B cell (primary cell): ENCODE measurements around the gene RABGAP1L. TPM values are rescaled to one million over a fixed set of nuclear protein-coding genes. Genes with fewer than 3 reads are reported as not detected.
A peak's percentile ranks its signal among the peaks of the same experiment; 100 is the strongest.

ENCODE experiments used
- ATAC-seq: fragments of 200-7000 bp; cut with Tn5 transposase; one replicate; pipeline ENCODE4 v1.10.0; 2021; ENCODE audit warnings: low read depth, mild to moderate bottlenecking, moderate number of reproducible peaks, moderate library complexity
- CTCF ChIA-PET: fragments of 350-600 bp; sonication (Branson Sonifier 250); formaldehyde crosslinking; loops from one replicate; lab custom pipeline; 2021; ENCODE audit warnings: antibody characterized with exemption, inconsistent platforms; lab: Charles Lee
- POLR2A ChIA-PET: fragments of 350-600 bp; sonication (Branson Sonifier 250); formaldehyde crosslinking; loops from one replicate; lab custom pipeline; 2021; ENCODE audit warnings: antibody characterized with exemption; lab: Charles Lee
- DNase-seq: peaks from one replicate; pipeline ENCODE4 v3.0.0; 2013
- H2AFZ ChIP-seq: 2 replicates; pipeline ENCODE4 v1.6.1; 2012; ENCODE audit warnings: mild to moderate bottlenecking, low read depth, low read length; ENCODE audit not compliant: insufficient read depth, poor library complexity, severe bottlenecking
- H3K27ac ChIP-seq, 2 donors: 1 replicate in 1 of 2; 2 replicates in 1 of 2; pipeline ENCODE4 v1.5.1; 2012 to 2013; ENCODE audit warnings: low read length in 2 of 2, mild to moderate bottlenecking in 2 of 2, moderate library complexity in 1 of 2
- H3K27me3 ChIP-seq, 4 experiments: fragments of 200-600 bp in 1 of 4; sonication (generic) in 1 of 4; replicated peaks in 1 of 4; 1 replicate in 2 of 4; 2 replicates in 2 of 4; pipeline versions ENCODE4 v1.6.1 to v1.7.0; 2013 to 2016; ENCODE audit warnings: low read length in 3 of 4, mild to moderate bottlenecking in 2 of 4, mixed read lengths in 1 of 4, moderate library complexity in 1 of 4; ENCODE audit not compliant: insufficient read depth in 4 of 4, control insufficient read depth in 3 of 4; ENCODE audit errors: control extremely low read depth in 1 of 4
- H3K36me3 ChIP-seq, 2 experiments: replicated peaks in 1 of 2; 1 replicate in 1 of 2; 2 replicates in 1 of 2; pipeline versions ENCODE4 v1.6.1 to v1.7.1; 2013; ENCODE audit warnings: low read length in 1 of 2; ENCODE audit not compliant: insufficient read depth in 2 of 2, control insufficient read depth in 1 of 2; ENCODE audit errors: control extremely low read depth in 1 of 2, extremely low read depth in 1 of 2
- H3K4me1 ChIP-seq, 2 donors: fragments of 200-600 bp in 1 of 2; sonication (generic) in 1 of 2; 1 replicate in 1 of 2; 2 replicates in 1 of 2; pipeline versions ENCODE4 v1.5.1 to v1.6.1; 2013 to 2017; ENCODE audit warnings: low read length in 2 of 2; ENCODE audit not compliant: control insufficient read depth in 2 of 2, insufficient read depth in 2 of 2
- H3K4me2 ChIP-seq: replicated peaks from 2 replicates; pipeline ENCODE3; 2012; ENCODE audit warnings: mild to moderate bottlenecking, low read depth, low read length; ENCODE audit not compliant: poor library complexity, severe bottlenecking
- H3K4me3 ChIP-seq, 5 experiments: fragments of 200-600 bp in 1 of 5; sonication (generic) in 1 of 5; 1 replicate in 3 of 5; 2 replicates in 2 of 5; pipeline versions ENCODE4 v1.5.1 to v1.7.0; 2011 to 2016; ENCODE audit warnings: low read length in 4 of 5, mild to moderate bottlenecking in 4 of 5, low read depth in 2 of 5, control low read depth in 1 of 5, moderate library complexity in 1 of 5; ENCODE audit not compliant: insufficient read depth in 1 of 5; ENCODE audit errors: control extremely low read depth in 1 of 5, extremely low read depth in 1 of 5
- H3K79me2 ChIP-seq: fragments of 200-600 bp; sonication (generic); one replicate; pipeline ENCODE4 v1.6.0; 2016; ENCODE audit warnings: low read length; ENCODE audit not compliant: control insufficient read depth, insufficient read depth
- H3K9ac ChIP-seq: fragments of 200-600 bp; sonication (generic); 2 replicates; pipeline ENCODE4 v1.6.1; 2017; ENCODE audit warnings: mild to moderate bottlenecking, low read length, moderate library complexity
- H3K9me3 ChIP-seq, 3 donors: one replicate each; pipeline versions ENCODE4 v1.6.1 to v1.7.1; 2013; ENCODE audit warnings: low read length in 2 of 3; ENCODE audit not compliant: control insufficient read depth in 2 of 3, insufficient read depth in 1 of 3; ENCODE audit errors: control extremely low read depth in 1 of 3
- H4K20me1 ChIP-seq: 2 replicates; pipeline ENCODE4 v1.6.0; 2012; ENCODE audit warnings: mild to moderate bottlenecking, low read length; ENCODE audit not compliant: insufficient read depth, control insufficient read depth, poor library complexity, severe bottlenecking
- H3K27ac Mint-ChIP-seq: one replicate; pipeline ENCODE4 v1.8.0; 2021; ENCODE audit warnings: mixed read lengths
- H3K27me3 Mint-ChIP-seq: one replicate; pipeline ENCODE4 v1.8.0; 2021; ENCODE audit warnings: mixed read lengths
- H3K4me1 Mint-ChIP-seq: one replicate; pipeline ENCODE4 v1.8.0; 2021; ENCODE audit warnings: mixed read lengths
- H3K4me3 Mint-ChIP-seq: one replicate; pipeline ENCODE4 v1.8.0; 2021; ENCODE audit warnings: mixed read lengths
- H3K9me3 Mint-ChIP-seq: one replicate; pipeline ENCODE4 v1.8.0; 2022; ENCODE audit warnings: mixed read lengths; ENCODE audit not compliant: insufficient read depth
- CTCF ChIP-seq: fragments of 200-600 bp; IDR thresholded peaks from one replicate; pipeline ENCODE4 v1.8.0; 2022; ENCODE audit warnings: antibody characterized with exemption, mild to moderate bottlenecking
- EZH2 ChIP-seq: IDR thresholded peaks from 2 replicates; pipeline ENCODE4 v1.6.1; 2012; ENCODE audit warnings: borderline replicate concordance, low read depth, mild to moderate bottlenecking, moderate library complexity, low read length; ENCODE audit not compliant: insufficient read depth, poor library complexity, severe bottlenecking
- WGBS: methylation state at CpG from one replicate; pipeline ENCODE4 v1.1.5; 2013; ENCODE audit warnings: missing lambda C conversion rate; ENCODE audit not compliant: insufficient coverage; 5-methylcytosine and 5-hydroxymethylcytosine counted together
- intact Hi-C: fragments of 100-400 bp; cut with micrococcal nuclease; formaldehyde crosslinking; loops from one replicate; pipeline ENCODE4 v1.10.0; 2022
- polyA plus RNA-seq: library from polyadenylated mRNA; depleted of rRNA; stranded (reverse); fragments of >200 nt; gene quantifications from 2 replicates; pipeline ENCODE4 v1.2.3, GENCODE V29; 2012
- total RNA-seq, 2 donors: library from RNA; stranded (reverse); fragments of 120-200 nt in 1 of 2; gene quantifications; 1 replicate in 1 of 2; 2 replicates in 1 of 2; pipeline versions ENCODE4 v1.2.3 to v1.2.4, GENCODE V29; 2013 to 2022

RABGAP1L gene
- total and polyA plus RNA-seq, 2 donors (not counting 1 experiment from before 2014, with no cell fraction given), result 34.9 to 159 TPM

- Mint-ChIP-seq H3K27me3 (no peaks in the 10 kb centered on the region), H3K9me3 (no peaks in the 10 kb centered on the region), H3K4me3 (no peak overlapping the region), H3K27ac (peak overlapping the region; percentile 50), H3K4me1 (peaks cover 2% of the 10 kb centered on the region)
- ChIA-PET POLR2A (no interaction called here), CTCF (no interaction called here)
- Histone ChIP-seq H3K79me2 (no peaks in the 10 kb centered on the region), H4K20me1 (no peaks in the 10 kb centered on the region), H3K9me3 (no peaks in the 10 kb centered on the region), H3K27me3 (no peaks in the 10 kb centered on the region), H2AFZ (no peak overlapping the region), H3K4me3 (no peak overlapping the region), H3K9ac (no peak overlapping the region), H3K36me3 (no peaks in the 10 kb centered on the region), H3K4me2 (no peak overlapping the region), H3K27ac (no peak overlapping the region), H3K4me1 (peaks cover 4 to 6% of the 10 kb centered on the region in 2 donors)
- ATAC-seq (no peak), DNase-seq (no peak)
- no CpG with 5 or more reads among the region's 1 CpG for WGBS
- intact Hi-C loops, result loop anchor here (5.0 kb wide), 1 partner anchor 172 kb away; no protein-coding TSS in a partner anchor
- TF ChIP-seq EZH2 (no peak), CTCF (no peak)
These were observed 635.5 kb downstream of the RABGAP1L start for GRCh38 chr1:174794861-174795260.

GRCh38 chr1:174795806-174796205, 636.5 kb downstream of the RABGAP1L start:
- intact Hi-C loops, result loop anchor here (5.0 kb wide), 1 partner anchor 171 kb away; no protein-coding TSS in a partner anchor
- Mint-ChIP-seq H3K27me3 (no peaks in the 10 kb centered on the region), H3K27ac (peak overlapping the region; percentile 1), H3K4me1 (peaks cover 2% of the 10 kb centered on the region), H3K4me3 (no peak overlapping the region), H3K9me3 (no peaks in the 10 kb centered on the region)
- Histone ChIP-seq H3K4me1 (peaks cover 10 to 14% of the 10 kb centered on the region in 2 donors), H4K20me1 (no peaks in the 10 kb centered on the region), H3K36me3 (no peaks in the 10 kb centered on the region), H3K27ac (no peak overlapping the region), H3K4me2 (no peak overlapping the region), H3K4me3 (no peak overlapping the region), H3K9ac (no peak overlapping the region), H3K79me2 (peaks cover 4% of the 10 kb centered on the region), H2AFZ (no peak overlapping the region), H3K27me3 (no peaks in the 10 kb centered on the region), H3K9me3 (no peaks in the 10 kb centered on the region)
- ATAC-seq (no peak), DNase-seq (no peak)
- 100% methylated on average over 1 of the region's 2 CpGs for WGBS
- ChIA-PET POLR2A (no interaction called here), CTCF (no interaction called here)
- no peak for TF ChIP-seq CTCF
